ENCODE data around the gene SCYL3.

SCYL3 gene

GRCh38 chr1:169893645-169894423 lies at the start of gene SCYL3:
Gene SCYL3, minus strand, starts transcription at chr1:169893896. Its CDS starts 5,056 bp downstream, at chr1:169888840.
- peak within 1 kb of the TSS; percentile 88 to 89 for H3K4me3 ChIP-seq (ENCODE audit: low read depth in 1 of 2, low read length in 1 of 2)
- no peaks in the 10 kb centered on the region for H3K9me3 ChIP-seq
- H3K36me3 ChIP-seq: peaks cover under 1% of the 10 kb centered on the region
- TF ChIP-seq, protein P1, sequence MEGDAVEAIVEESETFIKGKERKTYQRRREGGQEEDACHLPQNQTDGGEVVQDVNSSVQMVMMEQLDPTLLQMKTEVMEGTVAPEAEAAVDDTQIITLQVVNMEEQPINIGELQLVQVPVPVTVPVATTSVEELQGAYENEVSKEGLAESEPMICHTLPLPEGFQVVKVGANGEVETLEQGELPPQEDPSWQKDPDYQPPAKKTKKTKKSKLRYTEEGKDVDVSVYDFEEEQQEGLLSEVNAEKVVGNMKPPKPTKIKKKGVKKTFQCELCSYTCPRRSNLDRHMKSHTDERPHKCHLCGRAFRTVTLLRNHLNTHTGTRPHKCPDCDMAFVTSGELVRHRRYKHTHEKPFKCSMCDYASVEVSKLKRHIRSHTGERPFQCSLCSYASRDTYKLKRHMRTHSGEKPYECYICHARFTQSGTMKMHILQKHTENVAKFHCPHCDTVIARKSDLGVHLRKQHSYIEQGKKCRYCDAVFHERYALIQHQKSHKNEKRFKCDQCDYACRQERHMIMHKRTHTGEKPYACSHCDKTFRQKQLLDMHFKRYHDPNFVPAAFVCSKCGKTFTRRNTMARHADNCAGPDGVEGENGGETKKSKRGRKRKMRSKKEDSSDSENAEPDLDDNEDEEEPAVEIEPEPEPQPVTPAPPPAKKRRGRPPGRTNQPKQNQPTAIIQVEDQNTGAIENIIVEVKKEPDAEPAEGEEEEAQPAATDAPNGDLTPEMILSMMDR (IDR thresholded peaks at IDR 0.05): peak; percentile 39
- peaks cover 22% of the 10 kb centered on the region for H3K27me3 ChIP-seq
- H3K27ac ChIP-seq: peak within 1 kb of the TSS; percentile 97
- peaks cover 19 to 40% of the 10 kb centered on the region in 2 experiments for H3K4me1 ChIP-seq (ENCODE audit: control insufficient read depth in 1 of 2, insufficient read depth in 1 of 2, low read depth in 1 of 2, low read length in 1 of 2)

- Histone ChIP-seq H3K27ac (no peak overlapping the region), H3K27me3 (no peaks in the 10 kb centered on the region), H3K4me3 (ENCODE audit: low read depth in 1 of 2, low read length in 1 of 2) (no peak overlapping the region), H3K4me1 (ENCODE audit: control insufficient read depth in 1 of 2, insufficient read depth in 1 of 2, low read depth in 1 of 2, low read length in 1 of 2) (no peaks in the 10 kb centered on the region), H3K36me3 (peaks cover 6% of the 10 kb centered on the region), H3K9me3 (no peaks in the 10 kb centered on the region)
- TF ChIP-seq, protein P1 (IDR thresholded peaks at IDR 0.05): no peak
Measured at GRCh38 chr1:169941982-169942830, 48.5 kb upstream of the SCYL3 start.

DNA sequence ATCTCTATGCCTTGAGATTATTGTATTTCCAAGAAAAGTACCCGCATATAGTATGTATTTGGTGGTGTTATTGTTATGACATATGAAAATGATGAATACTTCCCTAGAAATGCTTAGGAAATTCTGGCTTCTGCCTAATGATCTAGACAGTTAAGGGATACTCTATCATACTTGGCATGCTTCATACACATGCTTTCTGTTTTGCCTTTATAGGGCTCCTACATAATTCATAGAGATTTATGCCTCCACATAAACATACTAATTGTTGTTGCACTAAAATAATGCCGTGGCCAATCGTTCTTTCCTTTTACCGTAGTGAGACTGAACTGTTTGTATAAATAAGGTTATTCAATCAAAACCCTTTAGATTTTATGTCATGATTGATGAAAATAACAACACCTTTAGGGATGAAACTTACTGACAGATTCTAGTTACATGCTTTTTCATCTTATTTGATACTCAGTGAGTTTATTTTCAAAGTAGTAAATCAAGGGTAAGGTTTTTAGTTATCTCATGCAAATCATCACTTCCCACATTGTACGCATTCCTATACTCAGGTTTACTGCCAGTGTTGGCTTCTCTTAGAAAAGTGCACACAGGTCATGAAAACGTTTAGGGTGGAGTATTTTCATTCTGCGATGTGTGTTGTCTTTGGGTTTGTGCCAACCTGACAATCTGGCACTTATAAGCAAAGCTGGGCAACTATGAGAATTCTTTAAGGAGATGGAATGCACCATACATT lies 40.5 kb upstream of the SCYL3 start:
- Histone ChIP-seq H3K4me3 (ENCODE audit: low read depth in 1 of 2, low read length in 1 of 2) (no peak overlapping the region), H3K27ac (no peak overlapping the region), H3K27me3 (no peaks in the 10 kb centered on the region), H3K36me3 (no peaks in the 10 kb centered on the region), H3K9me3 (no peaks in the 10 kb centered on the region), H3K4me1 (ENCODE audit: control insufficient read depth in 1 of 2, insufficient read depth in 1 of 2, low read depth in 1 of 2, low read length in 1 of 2) (no peaks in the 10 kb centered on the region)
- TF ChIP-seq, protein P1 (IDR thresholded peaks at IDR 0.05): no peak

DNA sequence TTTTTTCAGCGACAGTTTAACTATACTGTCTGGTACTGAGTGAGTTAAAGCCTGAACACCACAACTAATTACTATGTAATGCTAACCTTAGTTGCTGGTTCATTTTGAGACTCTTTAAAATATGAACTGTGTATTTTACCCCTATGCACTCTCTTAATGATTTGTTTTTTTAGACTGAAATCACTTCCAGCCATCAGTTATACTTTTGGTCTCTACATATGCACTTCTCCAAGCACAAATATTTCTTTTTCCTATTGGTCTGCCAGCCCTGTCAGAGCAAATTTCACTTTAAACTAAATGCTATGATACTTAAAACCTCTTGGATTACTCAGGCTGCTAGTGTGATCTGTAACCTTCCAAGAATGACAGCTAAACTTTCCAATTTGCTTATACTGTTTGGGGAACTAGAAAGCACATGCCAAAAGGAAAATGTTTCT lies 38.1 kb upstream of the SCYL3 start:
- H3K4me3 ChIP-seq (ENCODE audit: low read depth in 1 of 2, low read length in 1 of 2): no peak overlapping the region

GRCh38 chr1:169929210-169929526 lies 35.5 kb upstream of the SCYL3 start:
- no peaks in the 10 kb centered on the region for H3K4me1 ChIP-seq (ENCODE audit: control insufficient read depth in 1 of 2, insufficient read depth in 1 of 2, low read depth in 1 of 2, low read length in 1 of 2)
- H3K27ac ChIP-seq: no peak overlapping the region
- no peaks in the 10 kb centered on the region for H3K27me3 ChIP-seq
- no peaks in the 10 kb centered on the region for H3K36me3 ChIP-seq
- TF ChIP-seq, protein P1 (IDR thresholded peaks at IDR 0.05): no peak
- no peaks in the 10 kb centered on the region for H3K9me3 ChIP-seq
- H3K4me3 ChIP-seq (ENCODE audit: low read depth in 1 of 2, low read length in 1 of 2): no peak overlapping the region

More for the DNA sequence above, 38.1 kb upstream of the SCYL3 start:
- TF ChIP-seq, protein P1 (IDR thresholded peaks at IDR 0.05): no peak
- Histone ChIP-seq H3K4me1 (ENCODE audit: control insufficient read depth in 1 of 2, insufficient read depth in 1 of 2, low read depth in 1 of 2, low read length in 1 of 2) (no peaks in the 10 kb centered on the region), H3K27me3 (no peaks in the 10 kb centered on the region), H3K36me3 (no peaks in the 10 kb centered on the region), H3K27ac (no peak overlapping the region), H3K9me3 (no peaks in the 10 kb centered on the region)

Data from neutrophil (primary cell).